HepG2 (cell line): ENCODE measurements around the gene WIZ. TPM values are rescaled to one million over a fixed set of nuclear protein-coding genes. Genes with fewer than 3 reads are reported as not detected.

Experiments
- ATAC-seq: fragments of 200-7000 bp; cut with Tn5 transposase; 3 replicates; pipeline ENCODE4 v1.9.1; 2020; ENCODE audit warnings: mild to moderate bottlenecking, moderate library complexity
- BruUV-seq: library from RNA; stranded (reverse); fragments of 400-500 nt; replicated peaks from 2 replicates; lab custom pipeline; 2021; lab: Mats Ljungman, UMichigan
- CTCF ChIA-PET: fragments of 300-600 bp; formaldehyde crosslinking; extraction: SDS; loops from one replicate; lab custom pipeline; 2021; ENCODE audit warnings: low total read pairs, inconsistent platforms, low intra/inter-chr PET ratio; lab: Yijun Ruan, JAX
- POLR2A ChIA-PET: fragments of 350-600 bp; sonication (Branson Sonifier 250); formaldehyde crosslinking; loops from one replicate; lab custom pipeline; 2020; ENCODE audit warnings: antibody characterized with exemption, inconsistent platforms; lab: Yijun Ruan, JAX
- DNase-seq: peaks from one replicate; pipeline ENCODE4 v3.0.0-alpha.2; 2015; ENCODE audit warnings: low spot score
- FAIRE-seq: peaks from 3 replicates; lab custom pipeline; 2011; peaks lifted over from hg19 to GRCh38; lab: Jason Lieb, UNC
- H2AFZ ChIP-seq: one replicate; pipeline ENCODE4 v1.6.1; 2011; ENCODE audit warnings: low read length, inconsistent platforms
- H3K27ac ChIP-seq: fragments of 300-600 bp; 3 replicates; pipeline ENCODE4 v1.8.0; 2011; ENCODE audit warnings: mixed run types, mild to moderate bottlenecking, mixed read lengths, low read length, inconsistent platforms; ENCODE audit not compliant: insufficient read depth; ENCODE audit errors: extremely low read length
- H3K27me3 ChIP-seq, 2 experiments: fragments of 200-600 bp in 1 of 2; 2 replicates in 1 of 2; 3 replicates in 1 of 2; pipeline versions ENCODE4 v1.6.0 to v1.8.0; 2011; ENCODE audit warnings: low read length in 2 of 2, mild to moderate bottlenecking in 2 of 2, moderate library complexity in 2 of 2, inconsistent platforms in 1 of 2; ENCODE audit not compliant: insufficient read depth in 2 of 2, control insufficient read depth in 1 of 2
- H3K36me3 ChIP-seq, 2 experiments: fragments of 200-600 bp in 1 of 2; replicated peaks in 1 of 2; 2 replicates in 1 of 2; 3 replicates in 1 of 2; pipeline versions ENCODE4 v1.5.1 to v1.8.0; 2011; ENCODE audit warnings: low read length in 2 of 2, inconsistent platforms in 1 of 2; ENCODE audit not compliant: insufficient read depth in 2 of 2, control insufficient read depth in 1 of 2
- H3K4me1 ChIP-seq: 2 replicates; pipeline ENCODE4 v1.5.1; 2012; ENCODE audit warnings: low read length, inconsistent platforms; ENCODE audit not compliant: insufficient read depth
- H3K4me2 ChIP-seq: 2 replicates; pipeline ENCODE4 v1.6.0; 2011; ENCODE audit warnings: low read depth, low read length, inconsistent platforms
- H3K4me3 ChIP-seq, 3 experiments: fragments of 200-600 bp in 1 of 3; sonication (generic), shearing (Covaris generic) in 1 of 3; replicated peaks in 1 of 3; 2 replicates each; pipeline ENCODE4 v1.5.1; 2011 to 2016; ENCODE audit warnings: low read length in 3 of 3, inconsistent platforms in 2 of 3, low read depth in 2 of 3, mild to moderate bottlenecking in 2 of 3, control low read depth in 1 of 3, mixed read lengths in 1 of 3; ENCODE audit not compliant: insufficient read depth in 1 of 3
- H3K79me2 ChIP-seq: one replicate; pipeline ENCODE4 v1.6.1; 2011; ENCODE audit warnings: low read length, inconsistent platforms; ENCODE audit not compliant: insufficient read depth
- H3K9ac ChIP-seq: 2 replicates; pipeline ENCODE4 v1.6.0; 2011; ENCODE audit warnings: mild to moderate bottlenecking, low read depth, low read length, inconsistent platforms; ENCODE audit not compliant: insufficient read depth
- H3K9me3 ChIP-seq: 2 replicates; pipeline ENCODE4 v1.5.1; 2012; ENCODE audit warnings: mild to moderate bottlenecking, low read length
- H4K20me1 ChIP-seq: 2 replicates; pipeline ENCODE4 v1.6.0; 2011; ENCODE audit warnings: inconsistent platforms, mild to moderate bottlenecking, low read length, moderate library complexity; ENCODE audit not compliant: insufficient read depth
- AGO2 ChIP-seq: fragments of 200-400 bp; formaldehyde crosslinking; optimal IDR thresholded peaks from 2 replicates; pipeline ENCODE3; 2017; ENCODE audit warnings: mild to moderate bottlenecking, low read depth, low read length, moderate library complexity
- EP300 ChIP-seq, 3 experiments: sonication (generic) in 1 of 3; formaldehyde crosslinking in 1 of 3; IDR thresholded peaks; 2 replicates each; pipeline versions ENCODE4 v1.5.1 to v1.6.1; 2011 to 2020; ENCODE audit warnings: low read depth in 2 of 3, low read length in 2 of 3, borderline replicate concordance in 1 of 3, improper control_type of control experiment in 1 of 3, mild to moderate bottlenecking in 1 of 3, missing genetic modification reagents in 1 of 3, moderate library complexity in 1 of 3
- ETV6 ChIP-seq: sonication (generic); formaldehyde crosslinking; conservative IDR thresholded peaks from 2 replicates; pipeline ENCODE4 v1.4.0; 2020; ENCODE audit warnings: missing genetic modification reagents
- GZF1 ChIP-seq: sonication (generic); formaldehyde crosslinking; IDR thresholded peaks from 2 replicates; pipeline ENCODE4 v1.5.1; 2020; ENCODE audit warnings: mild to moderate bottlenecking, missing genetic modification reagents
- JDP2 ChIP-seq: sonication (generic); formaldehyde crosslinking; IDR thresholded peaks from 2 replicates; pipeline ENCODE4 v1.8.1; 2022; ENCODE audit warnings: missing genetic modification reagents, borderline replicate concordance
- KMT2A ChIP-seq: sonication (generic); formaldehyde crosslinking; IDR thresholded peaks from 2 replicates; pipeline ENCODE4 v1.4.0; 2020; ENCODE audit warnings: missing genetic modification reagents
- MYC ChIP-seq: sonication (generic); formaldehyde crosslinking; IDR thresholded peaks from 2 replicates; pipeline ENCODE4 v1.9.0; 2021; ENCODE audit warnings: missing genetic modification reagents, borderline replicate concordance
- PHF21A ChIP-seq: sonication (generic); formaldehyde crosslinking; IDR thresholded peaks from 2 replicates; pipeline ENCODE4 v1.5.0; 2020; ENCODE audit warnings: mild to moderate bottlenecking, missing genetic modification reagents
- RBFOX2 ChIP-seq: fragments of 200-400 bp; formaldehyde crosslinking; IDR thresholded peaks from 2 replicates; pipeline ENCODE4 v1.6.1; 2017; ENCODE audit warnings: low read depth, mild to moderate bottlenecking, low read length
- ZBTB42 ChIP-seq: sonication (generic); formaldehyde crosslinking; IDR thresholded peaks from 2 replicates; pipeline ENCODE4 v1.5.0; 2020; ENCODE audit warnings: mild to moderate bottlenecking, missing genetic modification reagents
- ZNF562 ChIP-seq: sonication (generic); formaldehyde crosslinking; IDR thresholded peaks from 2 replicates; pipeline ENCODE4 v1.8.0; 2022; ENCODE audit warnings: missing genetic modification reagents, borderline replicate concordance
- WGBS: methylation state at CpG from one replicate; pipeline ENCODE4 v1.1.6; 2017; ENCODE audit warnings: low lambda C conversion rate; 5-methylcytosine and 5-hydroxymethylcytosine counted together
- in situ Hi-C: cut with HindIII; loops from 2 replicates; pipeline ENCODE4 v1.10.0; 2017; ENCODE audit warnings: low pct_unique_long_range_greater_than_20kb; ENCODE audit not compliant: extremely low pct_ligation_motif_present
- intact Hi-C: fragments of 100-400 bp; cut with micrococcal nuclease; formaldehyde crosslinking; loops from one replicate; pipeline ENCODE4 v1.10.0; 2022; ENCODE audit not compliant: unreplicated experiment
- polyA plus RNA-seq, 8 experiments: library from polyadenylated mRNA; depleted of rRNA in 3 of 8; stranded (reverse) in 7 of 8; unstranded in 1 of 8; fragments of >200 nt; fragmentation: Illumina TruSeq in 4 of 8; extraction: Trizol in 4 of 8; gene quantifications; 2 replicates each; pipeline versions ENCODE4 v1.2.1 to v1.2.3, GENCODE V29; 2011 to 2016; ENCODE audit warnings: low read depth in 4 of 8, missing spikeins in 1 of 8, mixed read lengths in 1 of 8; ENCODE audit not compliant: insufficient read depth in 1 of 8
- total RNA-seq, 5 experiments: library from RNA; depleted of rRNA; stranded (reverse); fragments of >200 nt; fragmentation: Illumina TruSeq; extraction: Trizol; gene quantifications; 2 replicates each; pipeline ENCODE4 v1.2.3, GENCODE V29; 2016; ENCODE audit warnings: low read depth in 1 of 5
- TF ChIP-seq, protein P1 (sequence below): sonication (generic); formaldehyde crosslinking; IDR thresholded peaks from 2 replicates; pipeline ENCODE4 v1.4.0; 2020; ENCODE audit warnings: mild to moderate bottlenecking, low read depth, missing genetic modification reagents
- TF ChIP-seq, protein P2 (sequence below): sonication (generic); formaldehyde crosslinking; IDR thresholded peaks from 2 replicates; pipeline ENCODE4 v1.8.1; 2022; ENCODE audit warnings: mild to moderate bottlenecking, missing genetic modification reagents
- TF ChIP-seq, protein P3 (sequence below): sonication (generic); formaldehyde crosslinking; IDR thresholded peaks from 2 replicates; pipeline ENCODE4 v1.5.0; 2020; ENCODE audit warnings: mild to moderate bottlenecking, low read depth, missing genetic modification reagents, borderline replicate concordance
- TF ChIP-seq, protein P4 (sequence below): sonication (generic); formaldehyde crosslinking; IDR thresholded peaks from 2 replicates; pipeline ENCODE4 v1.5.1; 2020; ENCODE audit warnings: missing genetic modification reagents, mild to moderate bottlenecking, borderline replicate concordance
- TF ChIP-seq, protein P5 (sequence below), 2 experiments: IDR thresholded peaks; 2 replicates each; pipeline ENCODE4 v1.6.1; 2011 to 2012; ENCODE audit warnings: low read length in 2 of 2, borderline replicate concordance in 1 of 2, low read depth in 1 of 2, mild to moderate bottlenecking in 1 of 2, moderate library complexity in 1 of 2
- TF ChIP-seq, protein P6 (sequence below): sonication (generic); formaldehyde crosslinking; IDR thresholded peaks from 2 replicates; pipeline ENCODE4 v1.8.0; 2022; ENCODE audit warnings: mild to moderate bottlenecking, missing genetic modification reagents, borderline replicate concordance

Gene WIZ
- total and polyA plus RNA-seq, 2 of the 13 experiments (the other 11 are each of a cell fraction or from before 2014, with no cell fraction given), result 4.7 to 4.8 TPM

GRCh38 chr19:15436826-15437110 lies 13.0 kb downstream of the WIZ start:
- Histone ChIP-seq H3K9me3 (no peaks in the 10 kb centered on the region), H3K4me1 (peaks cover 39% of the 10 kb centered on the region), H3K27ac (no peak overlapping the region), H2AFZ (no peak overlapping the region), H3K4me2 (no peak overlapping the region), H3K4me3 (no peak overlapping the region), H4K20me1 (no peaks in the 10 kb centered on the region), H3K79me2 (peaks cover 3% of the 10 kb centered on the region), H3K9ac (no peak overlapping the region), H3K27me3 (no peaks in the 10 kb centered on the region; a peak in 1 of 5 replicates), H3K36me3 (no peaks in the 10 kb centered on the region)
- in situ Hi-C loops (no loop called here), intact Hi-C loops (no loop called here)
- CTCF ChIA-PET, result no interaction called here
- WGBS, result 98% methylated on average over 6 of the region's 15 CpGs
- DNase-seq, result no peak
- no peak for ATAC-seq
- POLR2A ChIA-PET, result no interaction called here
- no peak for FAIRE-seq
- BruUV-seq, result no TSS peak
- TF ChIP-seq GZF1 (CRISPR knock-in tag) (no peak), EP300 (IDR thresholded peaks at IDR 0.05; ENCODE audit: low read depth in 2 of 2, low read length in 2 of 2) (no peak), EP300 (CRISPR knock-in tag; IDR thresholded peaks at IDR 0.05; ENCODE audit: borderline replicate concordance) (no peak), AGO2 (no peak), JDP2 (CRISPR knock-in tag) (no peak), MYC (CRISPR knock-in tag) (no peak), ZBTB42 (no peak), ZNF562 (CRISPR knock-in tag) (no peak), RBFOX2 (no peak), ETV6 (CRISPR knock-in tag) (no peak), PHF21A (no peak), KMT2A (CRISPR knock-in tag) (no peak)
- TF ChIP-seq, protein P1, sequence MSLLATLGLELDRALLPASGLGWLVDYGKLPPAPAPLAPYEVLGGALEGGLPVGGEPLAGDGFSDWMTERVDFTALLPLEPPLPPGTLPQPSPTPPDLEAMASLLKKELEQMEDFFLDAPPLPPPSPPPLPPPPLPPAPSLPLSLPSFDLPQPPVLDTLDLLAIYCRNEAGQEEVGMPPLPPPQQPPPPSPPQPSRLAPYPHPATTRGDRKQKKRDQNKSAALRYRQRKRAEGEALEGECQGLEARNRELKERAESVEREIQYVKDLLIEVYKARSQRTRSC (CRISPR knock-in tag), result no peak
- TF ChIP-seq, protein P2, sequence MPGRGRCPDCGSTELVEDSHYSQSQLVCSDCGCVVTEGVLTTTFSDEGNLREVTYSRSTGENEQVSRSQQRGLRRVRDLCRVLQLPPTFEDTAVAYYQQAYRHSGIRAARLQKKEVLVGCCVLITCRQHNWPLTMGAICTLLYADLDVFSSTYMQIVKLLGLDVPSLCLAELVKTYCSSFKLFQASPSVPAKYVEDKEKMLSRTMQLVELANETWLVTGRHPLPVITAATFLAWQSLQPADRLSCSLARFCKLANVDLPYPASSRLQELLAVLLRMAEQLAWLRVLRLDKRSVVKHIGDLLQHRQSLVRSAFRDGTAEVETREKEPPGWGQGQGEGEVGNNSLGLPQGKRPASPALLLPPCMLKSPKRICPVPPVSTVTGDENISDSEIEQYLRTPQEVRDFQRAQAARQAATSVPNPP (CRISPR knock-in tag), result no peak
- TF ChIP-seq, protein P3, sequence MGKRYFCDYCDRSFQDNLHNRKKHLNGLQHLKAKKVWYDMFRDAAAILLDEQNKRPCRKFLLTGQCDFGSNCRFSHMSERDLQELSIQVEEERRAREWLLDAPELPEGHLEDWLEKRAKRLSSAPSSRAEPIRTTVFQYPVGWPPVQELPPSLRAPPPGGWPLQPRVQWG (CRISPR knock-in tag), result no peak
- TF ChIP-seq, protein P4, sequence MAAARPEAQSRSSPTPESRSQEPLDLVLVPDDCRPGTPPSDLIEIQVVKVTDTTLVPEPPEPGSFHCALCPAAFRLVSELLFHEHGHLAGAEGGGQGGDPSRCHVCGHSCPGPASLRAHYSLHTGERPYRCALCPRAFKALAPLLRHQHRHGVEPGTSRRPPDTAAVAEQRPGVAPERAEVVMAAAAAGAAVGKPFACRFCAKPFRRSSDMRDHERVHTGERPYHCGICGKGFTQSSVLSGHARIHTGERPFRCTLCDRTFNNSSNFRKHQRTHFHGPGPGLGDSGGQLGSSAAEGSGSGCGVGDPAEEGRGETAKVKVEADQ, result no peak
- TF ChIP-seq, protein P5, sequence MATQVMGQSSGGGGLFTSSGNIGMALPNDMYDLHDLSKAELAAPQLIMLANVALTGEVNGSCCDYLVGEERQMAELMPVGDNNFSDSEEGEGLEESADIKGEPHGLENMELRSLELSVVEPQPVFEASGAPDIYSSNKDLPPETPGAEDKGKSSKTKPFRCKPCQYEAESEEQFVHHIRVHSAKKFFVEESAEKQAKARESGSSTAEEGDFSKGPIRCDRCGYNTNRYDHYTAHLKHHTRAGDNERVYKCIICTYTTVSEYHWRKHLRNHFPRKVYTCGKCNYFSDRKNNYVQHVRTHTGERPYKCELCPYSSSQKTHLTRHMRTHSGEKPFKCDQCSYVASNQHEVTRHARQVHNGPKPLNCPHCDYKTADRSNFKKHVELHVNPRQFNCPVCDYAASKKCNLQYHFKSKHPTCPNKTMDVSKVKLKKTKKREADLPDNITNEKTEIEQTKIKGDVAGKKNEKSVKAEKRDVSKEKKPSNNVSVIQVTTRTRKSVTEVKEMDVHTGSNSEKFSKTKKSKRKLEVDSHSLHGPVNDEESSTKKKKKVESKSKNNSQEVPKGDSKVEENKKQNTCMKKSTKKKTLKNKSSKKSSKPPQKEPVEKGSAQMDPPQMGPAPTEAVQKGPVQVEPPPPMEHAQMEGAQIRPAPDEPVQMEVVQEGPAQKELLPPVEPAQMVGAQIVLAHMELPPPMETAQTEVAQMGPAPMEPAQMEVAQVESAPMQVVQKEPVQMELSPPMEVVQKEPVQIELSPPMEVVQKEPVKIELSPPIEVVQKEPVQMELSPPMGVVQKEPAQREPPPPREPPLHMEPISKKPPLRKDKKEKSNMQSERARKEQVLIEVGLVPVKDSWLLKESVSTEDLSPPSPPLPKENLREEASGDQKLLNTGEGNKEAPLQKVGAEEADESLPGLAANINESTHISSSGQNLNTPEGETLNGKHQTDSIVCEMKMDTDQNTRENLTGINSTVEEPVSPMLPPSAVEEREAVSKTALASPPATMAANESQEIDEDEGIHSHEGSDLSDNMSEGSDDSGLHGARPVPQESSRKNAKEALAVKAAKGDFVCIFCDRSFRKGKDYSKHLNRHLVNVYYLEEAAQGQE (IDR thresholded peaks at IDR 0.05; ENCODE audit: borderline replicate concordance in 1 of 2, low read depth in 1 of 2, low read length in 2 of 2), result no peak
- TF ChIP-seq, protein P6, sequence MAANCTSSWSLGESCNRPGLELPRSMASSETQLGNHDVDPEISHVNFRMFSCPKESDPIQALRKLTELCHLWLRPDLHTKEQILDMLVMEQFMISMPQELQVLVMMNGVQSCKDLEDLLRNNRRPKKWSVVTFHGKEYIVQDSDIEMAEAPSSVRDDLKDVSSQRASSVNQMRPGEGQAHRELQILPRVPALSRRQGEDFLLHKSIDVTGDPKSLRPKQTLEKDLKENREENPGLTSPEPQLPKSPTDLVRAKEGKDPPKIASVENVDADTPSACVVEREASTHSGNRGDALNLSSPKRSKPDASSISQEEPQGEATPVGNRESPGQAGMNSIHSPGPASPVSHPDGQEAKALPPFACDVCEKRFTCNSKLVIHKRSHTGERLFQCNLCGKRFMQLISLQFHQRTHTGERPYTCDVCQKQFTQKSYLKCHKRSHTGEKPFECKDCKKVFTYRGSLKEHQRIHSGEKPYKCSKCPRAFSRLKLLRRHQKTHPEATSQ (CRISPR knock-in tag), result no peak
